ENCODE results near the gene IGF2. TPM values are rescaled to one million over a fixed set of nuclear protein-coding genes. Genes with fewer than 3 reads are reported as not detected.

The IGF2 gene
- total RNA-seq, 1 experiment from 2014 or later: 1.5 TPM

GRCh38 chr11:2092956-2093412 is 46.2 kb downstream of the IGF2 start:
- ATAC-seq (no peak), DNase-seq (ENCODE audit: low spot score) (no peak)
- peaks cover 4% of the 10 kb centered on the region for H3K27me3 Mint-ChIP-seq (ENCODE audit: low read depth)
- H3K4me3 Mint-ChIP-seq: no peak overlapping the region
- H3K9me3 Mint-ChIP-seq: no peaks in the 10 kb centered on the region
- ChIA-PET CTCF (interaction anchor here (0.6 to 2.0 kb wide), 3 partner anchors 55 to 63 kb away, joined by 3 to 11 read pairs (median 3); no protein-coding TSS in a partner anchor), POLR2A (no interaction called here)
- no peaks in the 10 kb centered on the region for H3K36me3 Mint-ChIP-seq
- TF ChIP-seq CBFB (CRISPR knock-in tag; IDR thresholded peaks at IDR 0.05; ENCODE audit: low read depth) (no peak), ERG (CRISPR knock-in tag; IDR thresholded peaks at IDR 0.05) (no peak), ZBTB21 (CRISPR knock-in tag; IDR thresholded peaks at IDR 0.05; ENCODE audit: borderline replicate concordance) (no peak), EMX1 (CRISPR knock-in tag; IDR thresholded peaks at IDR 0.05) (no peak), SMAD4 (CRISPR knock-in tag; IDR thresholded peaks at IDR 0.05) (no peak), ATF3 (CRISPR knock-in tag; conservative IDR thresholded peaks at IDR 0.05) (no peak), ZNF263 (CRISPR knock-in tag; IDR thresholded peaks at IDR 0.05; ENCODE audit: low read depth) (no peak), GABPB1 (CRISPR knock-in tag; IDR thresholded peaks at IDR 0.05) (no peak), TP53 (CRISPR knock-in tag; IDR thresholded peaks at IDR 0.05) (no peak), ZNF416 (CRISPR knock-in tag; IDR thresholded peaks at IDR 0.05) (no peak), NR2C2 (CRISPR knock-in tag; IDR thresholded peaks at IDR 0.05) (no peak), NR3C1 (CRISPR knock-in tag; conservative IDR thresholded peaks at IDR 0.05; ENCODE audit: low read depth) (no peak)
- peaks cover 12% of the 10 kb centered on the region for H3K4me1 Mint-ChIP-seq
- no peak overlapping the region for H3K27ac Mint-ChIP-seq

GRCh38 chr11:2092464-2092910 is 46.7 kb downstream of the IGF2 start:
- Mint-ChIP-seq H3K4me1 (peaks cover 7% of the 10 kb centered on the region), H3K27ac (no peak overlapping the region), H3K9me3 (no peaks in the 10 kb centered on the region), H3K27me3 (ENCODE audit: low read depth) (peaks cover 4% of the 10 kb centered on the region), H3K36me3 (no peaks in the 10 kb centered on the region), H3K4me3 (no peak overlapping the region)
- CTCF ChIA-PET: interaction anchor here (0.6 to 1.0 kb wide), 2 partner anchors 55 to 64 kb away, joined by 3 read pairs; no protein-coding TSS in a partner anchor
- POLR2A ChIA-PET: no interaction called here
- no peak for DNase-seq (ENCODE audit: low spot score)
- no peak for ATAC-seq
- TF ChIP-seq FOXP4 (CRISPR knock-in tag; IDR thresholded peaks at IDR 0.05) (no peak), MLX (CRISPR knock-in tag; IDR thresholded peaks at IDR 0.05) (no peak), ERG (CRISPR knock-in tag; IDR thresholded peaks at IDR 0.05) (no peak)

- H3K4me3 Mint-ChIP-seq: no peak overlapping the region
- H3K27me3 Mint-ChIP-seq (ENCODE audit: low read depth): peaks cover 4% of the 10 kb centered on the region
- ChIA-PET CTCF (interaction anchor here (0.9 to 1.0 kb wide), 3 partner anchors 54 to 59 kb away, joined by 3 read pairs; no protein-coding TSS in a partner anchor), POLR2A (no interaction called here)
- no peak overlapping the region for H3K27ac Mint-ChIP-seq
- H3K9me3 Mint-ChIP-seq: no peaks in the 10 kb centered on the region
- DNase-seq (ENCODE audit: low spot score) (no peak), ATAC-seq (no peak)
- peaks cover 3% of the 10 kb centered on the region for H3K4me1 Mint-ChIP-seq
- no peaks in the 10 kb centered on the region for H3K36me3 Mint-ChIP-seq
- no peak for TF ChIP-seq TEAD1 (CRISPR knock-in tag; IDR thresholded peaks at IDR 0.05)
- TF ChIP-seq SMAD3 (CRISPR knock-in tag; IDR thresholded peaks at IDR 0.05; ENCODE audit: borderline replicate concordance): no peak
- TF ChIP-seq CREM (CRISPR knock-in tag; IDR thresholded peaks at IDR 0.05): no peak
- no peak for TF ChIP-seq ZNF232 (CRISPR knock-in tag; IDR thresholded peaks at IDR 0.05)
- TF ChIP-seq ATF6 (CRISPR knock-in tag; IDR thresholded peaks at IDR 0.05): no peak
- no peak for TF ChIP-seq JUN (CRISPR knock-in tag; IDR thresholded peaks at IDR 0.05)
- TF ChIP-seq NFE2L1 (CRISPR knock-in tag; IDR thresholded peaks at IDR 0.05): no peak
- TF ChIP-seq TEAD4 (CRISPR knock-in tag; IDR thresholded peaks at IDR 0.05): no peak
Measured at GRCh38 chr11:2091786-2092463, 47.3 kb downstream of the IGF2 start.
